ACC112 (cell line): ENCODE results near the gene PRIMA1.

Experiments
- H2AFZ ChIP-seq: fragments of 200-600 bp; sonication (generic); one replicate; pipeline ENCODE4 v1.6.0; 2017; ENCODE audit warnings: antibody characterized with exemption, low read length; ENCODE audit not compliant: unreplicated experiment
- H3K27ac ChIP-seq: fragments of 200-600 bp; sonication (generic); 2 replicates; pipeline ENCODE4 v1.5.1; 2014; ENCODE audit warnings: low read depth, mild to moderate bottlenecking, antibody characterized with exemption, low read length, moderate library complexity
- H3K27me3 ChIP-seq: fragments of 200-600 bp; sonication (generic); 2 replicates; pipeline ENCODE4 v1.6.1; 2014; ENCODE audit warnings: mild to moderate bottlenecking, antibody characterized with exemption, low read length, moderate library complexity, mixed read lengths; ENCODE audit not compliant: insufficient read depth
- H3K36me3 ChIP-seq: fragments of 200-600 bp; sonication (generic); 2 replicates; pipeline ENCODE4 v1.6.1; 2016; ENCODE audit warnings: mild to moderate bottlenecking, antibody characterized with exemption, low read length, moderate library complexity, mixed read lengths; ENCODE audit not compliant: insufficient read depth
- H3K4me1 ChIP-seq: fragments of 200-600 bp; sonication (generic); one replicate; pipeline ENCODE4 v1.6.1; 2016; ENCODE audit warnings: low read length, mixed read lengths; ENCODE audit not compliant: insufficient read depth, unreplicated experiment, control insufficient read depth
- H3K4me3 ChIP-seq: fragments of 200-600 bp; sonication (generic); 2 replicates; pipeline ENCODE4 v1.5.1; 2014; ENCODE audit warnings: mild to moderate bottlenecking, low read depth, low read length
- H3K79me2 ChIP-seq: fragments of 200-600 bp; sonication (generic); one replicate; pipeline ENCODE4 v1.6.0; 2016; ENCODE audit warnings: low read length; ENCODE audit not compliant: control insufficient read depth, unreplicated experiment, insufficient read depth

PRIMA1 gene

DNA sequence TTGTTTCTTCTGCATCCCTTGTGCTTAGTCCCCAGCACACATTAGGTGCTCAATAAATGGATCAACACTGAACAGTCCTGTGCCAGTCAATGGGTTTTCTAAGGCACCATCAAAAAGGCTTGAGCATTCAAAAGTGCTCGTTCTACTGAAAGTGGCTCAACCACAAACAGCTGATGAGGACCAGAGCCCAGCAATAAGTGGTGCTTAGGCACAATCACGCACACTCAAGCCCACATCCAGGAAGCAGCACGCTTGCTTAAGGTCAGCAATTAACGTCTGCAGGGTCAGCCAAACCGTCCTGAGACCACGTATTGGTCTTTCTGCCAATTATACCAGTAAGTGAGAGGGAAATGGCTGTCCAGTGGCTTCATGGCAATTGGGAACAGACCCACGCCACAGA is 56.5 kb downstream of the PRIMA1 start:
- no peaks in the 10 kb centered on the region for H3K27me3 ChIP-seq
- no peaks in the 10 kb centered on the region for H3K79me2 ChIP-seq
- H3K36me3 ChIP-seq = no peaks in the 10 kb centered on the region
- H2AFZ ChIP-seq = no peak overlapping the region
- no peaks in the 10 kb centered on the region for H3K4me1 ChIP-seq
- H3K4me3 ChIP-seq = no peak overlapping the region
- H3K27ac ChIP-seq = no peak overlapping the region

DNA sequence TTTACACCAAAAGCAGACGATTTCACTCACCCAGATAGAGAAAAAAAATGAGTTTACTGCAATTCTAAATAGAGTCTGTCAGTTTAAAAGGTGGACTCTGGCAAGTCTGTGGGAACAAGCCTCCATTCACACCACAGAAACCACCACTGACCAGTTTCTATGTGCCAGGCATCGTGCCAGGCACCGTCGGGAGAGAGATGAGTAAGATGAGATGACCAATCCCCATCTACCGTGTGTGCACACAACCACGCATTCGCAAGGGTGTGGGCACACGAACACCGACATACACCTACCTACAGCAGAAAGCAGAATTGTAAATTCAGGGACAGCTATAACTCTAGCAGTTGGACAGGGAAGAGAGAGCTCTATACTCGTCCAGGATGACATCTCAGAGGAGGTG is 58.3 kb downstream of the PRIMA1 start:
- Histone ChIP-seq H3K79me2 (no peaks in the 10 kb centered on the region), H3K4me1 (no peaks in the 10 kb centered on the region), H3K36me3 (no peaks in the 10 kb centered on the region), H3K27me3 (no peaks in the 10 kb centered on the region), H3K27ac (no peak overlapping the region), H3K4me3 (no peak overlapping the region), H2AFZ (no peak overlapping the region)

DNA sequence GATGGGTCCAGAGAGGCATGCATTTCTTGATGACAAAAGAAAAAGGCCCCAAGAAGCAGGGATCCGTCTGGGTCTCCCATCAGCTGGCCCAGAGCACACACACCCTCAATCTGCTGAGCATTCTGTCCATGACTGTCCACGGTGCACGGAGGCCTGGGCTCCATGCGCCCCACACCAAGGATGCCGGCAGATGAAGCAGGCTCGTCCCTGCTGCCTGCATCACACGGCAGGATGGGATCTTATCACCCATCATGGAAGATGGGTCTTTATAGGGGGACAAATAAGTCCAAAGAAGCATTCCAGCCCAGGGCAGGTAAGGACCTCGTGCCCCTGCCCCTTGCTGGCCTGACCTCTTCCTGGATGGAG is 59.7 kb downstream of the PRIMA1 start:
- no peak overlapping the region for H3K4me3 ChIP-seq
- H3K36me3 ChIP-seq = no peaks in the 10 kb centered on the region
- no peaks in the 10 kb centered on the region for H3K27me3 ChIP-seq
- H3K79me2 ChIP-seq = no peaks in the 10 kb centered on the region
- H3K27ac ChIP-seq = no peak overlapping the region
- no peaks in the 10 kb centered on the region for H3K4me1 ChIP-seq
- no peak overlapping the region for H2AFZ ChIP-seq

DNA sequence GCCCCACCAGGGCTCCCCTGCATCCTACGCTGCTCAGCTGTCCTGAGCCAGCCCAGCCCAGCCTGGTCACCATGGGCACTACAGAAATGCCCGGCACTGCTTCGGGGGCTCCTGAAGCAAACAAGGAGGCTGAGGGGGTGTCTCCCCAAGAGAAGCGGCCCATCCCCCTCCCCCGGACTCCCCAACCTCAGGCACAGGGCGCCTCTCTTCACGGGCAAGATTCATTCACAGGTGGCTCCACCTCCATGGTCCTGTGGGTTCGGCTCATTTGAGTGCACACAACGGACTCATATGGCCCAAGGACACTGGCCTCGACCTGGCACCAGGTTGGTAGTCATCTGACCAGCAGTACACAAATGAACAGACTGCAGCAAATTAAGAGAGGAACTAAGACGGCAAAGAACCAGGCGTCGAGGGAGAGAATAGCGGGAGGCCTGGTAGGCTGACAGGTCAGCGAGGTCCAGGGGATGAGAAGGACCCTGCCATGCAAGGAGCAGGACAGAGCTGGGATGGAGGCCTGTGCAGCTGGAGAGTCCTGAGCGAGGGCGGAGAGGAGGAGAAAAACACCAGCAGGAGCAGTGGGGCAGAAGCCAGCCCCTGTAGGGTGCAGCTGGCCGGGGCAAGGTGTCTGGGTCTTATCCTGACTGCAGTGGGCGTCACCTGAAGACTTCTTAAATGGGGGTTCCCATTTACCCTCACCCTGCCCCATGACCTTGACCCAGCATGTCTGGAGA is 60.2 kb downstream of the PRIMA1 start:
- H3K79me2 ChIP-seq = no peaks in the 10 kb centered on the region
- H3K4me1 ChIP-seq = no peaks in the 10 kb centered on the region
- H3K27ac ChIP-seq = no peak overlapping the region
- H3K27me3 ChIP-seq = no peaks in the 10 kb centered on the region
- H3K36me3 ChIP-seq = no peaks in the 10 kb centered on the region
- no peak overlapping the region for H3K4me3 ChIP-seq
- H2AFZ ChIP-seq = no peak overlapping the region

DNA sequence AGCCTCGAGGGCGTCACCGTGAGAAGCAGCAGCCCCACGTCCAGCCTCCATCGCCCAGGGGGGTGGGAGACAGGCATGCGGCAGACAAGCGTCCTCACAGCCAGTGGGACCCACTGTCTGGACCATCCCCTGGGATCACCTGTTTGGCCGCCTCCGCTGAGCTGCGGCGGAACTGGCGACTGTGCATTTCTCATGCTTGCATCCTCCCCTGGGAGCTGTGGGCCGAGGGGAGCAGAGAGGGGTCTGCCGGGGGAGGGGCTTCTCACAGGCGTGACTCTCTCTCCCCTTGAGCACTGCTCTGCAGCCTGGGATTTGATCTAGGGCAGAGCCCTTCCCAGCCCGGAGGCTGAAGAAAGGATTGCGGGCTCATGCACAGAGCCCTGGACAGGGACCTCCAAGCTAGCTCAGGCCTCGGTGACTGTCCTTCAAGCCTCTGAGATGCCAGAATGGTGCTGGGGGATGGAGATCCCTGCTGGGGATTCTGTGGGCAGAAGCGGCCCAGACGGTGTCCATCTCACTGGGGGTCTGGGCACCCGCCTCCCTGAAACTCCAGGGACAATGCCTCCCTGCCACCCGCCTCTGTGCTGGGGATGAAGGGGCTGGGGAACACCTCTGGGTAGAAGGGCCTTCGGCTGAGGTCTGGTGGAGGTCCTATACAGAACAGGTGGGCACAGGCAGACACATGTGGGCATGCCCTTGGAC is 61.1 kb downstream of the PRIMA1 start:
- H2AFZ ChIP-seq = no peak overlapping the region
- H3K27ac ChIP-seq = no peak overlapping the region
- H3K4me3 ChIP-seq = no peak overlapping the region
- H3K36me3 ChIP-seq = no peaks in the 10 kb centered on the region
- no peaks in the 10 kb centered on the region for H3K79me2 ChIP-seq
- H3K4me1 ChIP-seq = no peaks in the 10 kb centered on the region
- no peaks in the 10 kb centered on the region for H3K27me3 ChIP-seq

DNA sequence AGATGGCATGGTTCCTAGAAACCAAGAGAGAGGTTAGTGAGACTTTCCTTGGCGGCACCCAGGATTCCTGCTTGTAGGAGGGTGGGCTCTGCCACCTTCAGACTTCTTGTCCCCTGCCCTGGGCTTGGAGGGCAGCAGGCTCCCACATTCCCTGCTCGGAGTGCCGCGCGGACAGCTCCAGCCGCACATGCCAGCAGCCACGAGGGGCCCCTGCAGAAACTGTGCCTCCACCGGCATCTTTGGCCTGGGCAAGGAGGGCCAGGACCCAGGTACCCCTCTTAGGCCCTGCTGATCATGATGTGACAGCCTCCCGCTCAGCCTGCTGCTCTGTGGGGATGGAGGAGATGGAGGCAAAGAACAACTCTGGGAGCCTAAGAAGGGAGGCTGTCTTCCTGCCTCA is 62.3 kb downstream of the PRIMA1 start:
- Histone ChIP-seq H3K4me3 (no peak overlapping the region), H3K4me1 (no peaks in the 10 kb centered on the region), H3K27me3 (no peaks in the 10 kb centered on the region)

DNA sequence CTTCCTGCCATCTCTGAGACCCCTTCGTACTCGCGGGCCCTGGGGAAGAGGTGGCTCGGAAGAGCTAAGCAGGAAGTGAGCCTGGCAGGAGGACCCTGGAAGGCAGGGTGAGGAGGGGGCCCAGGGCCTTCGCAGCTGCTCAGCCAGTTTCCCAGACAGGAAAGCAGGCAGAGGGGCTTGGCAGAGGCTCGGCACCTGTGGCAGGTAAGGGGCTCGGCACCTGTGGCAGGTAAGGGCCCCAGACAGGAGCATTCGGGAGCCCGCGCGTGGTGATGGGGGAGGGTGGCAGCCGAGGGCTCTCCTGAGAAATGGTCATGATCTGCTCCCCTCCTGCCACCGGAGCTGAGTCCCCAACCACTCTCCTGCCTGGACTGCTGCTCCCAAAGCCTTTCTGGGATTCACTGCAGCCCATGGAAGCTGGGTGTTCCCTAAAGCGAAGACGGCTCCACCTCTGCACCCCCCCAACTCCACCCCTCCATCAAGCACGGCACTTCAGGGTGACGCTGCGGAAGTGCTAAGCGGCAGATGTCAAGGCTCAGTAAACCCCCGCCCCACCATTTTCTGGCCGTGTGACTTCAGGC is 63.2 kb downstream of the PRIMA1 start:
- no peaks in the 10 kb centered on the region for H3K4me1 ChIP-seq
- no peaks in the 10 kb centered on the region for H3K36me3 ChIP-seq
- H2AFZ ChIP-seq = no peak overlapping the region
- H3K27me3 ChIP-seq = no peaks in the 10 kb centered on the region
- no peaks in the 10 kb centered on the region for H3K79me2 ChIP-seq
- H3K4me3 ChIP-seq = no peak overlapping the region
- no peak overlapping the region for H3K27ac ChIP-seq

More for the DNA sequence above, 62.3 kb downstream of the PRIMA1 start:
- Histone ChIP-seq H3K79me2 (no peaks in the 10 kb centered on the region), H3K27ac (no peak overlapping the region), H2AFZ (no peak overlapping the region), H3K36me3 (no peaks in the 10 kb centered on the region)

DNA sequence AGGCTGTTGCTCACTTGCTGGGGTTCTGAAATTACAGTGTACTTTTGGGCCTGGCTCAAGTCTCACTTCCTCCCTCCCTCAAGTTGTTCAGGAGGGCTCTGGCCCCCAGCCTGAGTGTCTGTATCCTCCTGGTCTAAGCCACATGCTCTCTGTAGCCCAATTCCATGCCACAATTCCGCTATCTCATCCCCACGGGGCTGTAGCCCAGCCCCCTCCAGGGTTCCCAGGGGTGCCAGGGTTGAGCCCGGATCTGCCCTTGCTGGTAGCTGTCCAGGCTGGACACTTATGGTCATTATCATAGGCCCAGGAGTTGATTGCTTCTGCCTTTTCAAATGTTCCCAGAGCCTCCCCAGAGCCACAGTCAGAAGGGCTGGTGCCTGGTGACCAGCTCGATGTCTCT is 65.3 kb downstream of the PRIMA1 start:
- Histone ChIP-seq H3K36me3 (no peaks in the 10 kb centered on the region), H3K27ac (no peak overlapping the region), H3K4me1 (no peaks in the 10 kb centered on the region), H3K79me2 (no peaks in the 10 kb centered on the region), H2AFZ (no peak overlapping the region), H3K4me3 (no peak overlapping the region), H3K27me3 (no peaks in the 10 kb centered on the region)

DNA sequence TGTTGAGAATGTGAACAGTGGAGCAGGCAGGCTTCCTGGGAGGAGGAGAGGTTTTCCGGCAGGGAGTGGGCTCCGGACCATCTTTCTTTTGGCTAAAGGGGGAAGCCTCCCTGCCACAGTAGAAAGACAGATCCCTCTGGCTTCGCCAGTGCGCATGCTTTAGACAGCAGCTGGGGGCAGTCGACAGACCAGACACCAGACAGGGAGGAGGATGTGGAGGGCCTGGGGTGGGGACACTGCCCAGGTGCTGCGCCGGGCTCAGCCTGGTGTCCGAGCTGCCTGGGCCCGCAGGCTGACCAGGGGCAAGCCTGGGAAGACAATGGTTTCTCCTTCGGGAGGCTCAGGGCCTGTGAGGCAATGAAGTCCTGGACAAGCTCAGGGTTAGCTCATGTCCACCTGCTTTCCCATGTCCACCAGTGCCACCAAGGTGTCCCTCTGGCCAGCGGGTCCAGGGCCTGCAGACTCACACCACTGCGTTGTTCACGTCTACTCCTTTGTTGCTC is 67.3 kb downstream of the PRIMA1 start:
- no peak overlapping the region for H2AFZ ChIP-seq
- H3K27me3 ChIP-seq = no peaks in the 10 kb centered on the region
- no peaks in the 10 kb centered on the region for H3K4me1 ChIP-seq
- H3K27ac ChIP-seq = no peak overlapping the region
- H3K79me2 ChIP-seq = no peaks in the 10 kb centered on the region
- H3K36me3 ChIP-seq = no peaks in the 10 kb centered on the region
- H3K4me3 ChIP-seq = no peak overlapping the region

DNA sequence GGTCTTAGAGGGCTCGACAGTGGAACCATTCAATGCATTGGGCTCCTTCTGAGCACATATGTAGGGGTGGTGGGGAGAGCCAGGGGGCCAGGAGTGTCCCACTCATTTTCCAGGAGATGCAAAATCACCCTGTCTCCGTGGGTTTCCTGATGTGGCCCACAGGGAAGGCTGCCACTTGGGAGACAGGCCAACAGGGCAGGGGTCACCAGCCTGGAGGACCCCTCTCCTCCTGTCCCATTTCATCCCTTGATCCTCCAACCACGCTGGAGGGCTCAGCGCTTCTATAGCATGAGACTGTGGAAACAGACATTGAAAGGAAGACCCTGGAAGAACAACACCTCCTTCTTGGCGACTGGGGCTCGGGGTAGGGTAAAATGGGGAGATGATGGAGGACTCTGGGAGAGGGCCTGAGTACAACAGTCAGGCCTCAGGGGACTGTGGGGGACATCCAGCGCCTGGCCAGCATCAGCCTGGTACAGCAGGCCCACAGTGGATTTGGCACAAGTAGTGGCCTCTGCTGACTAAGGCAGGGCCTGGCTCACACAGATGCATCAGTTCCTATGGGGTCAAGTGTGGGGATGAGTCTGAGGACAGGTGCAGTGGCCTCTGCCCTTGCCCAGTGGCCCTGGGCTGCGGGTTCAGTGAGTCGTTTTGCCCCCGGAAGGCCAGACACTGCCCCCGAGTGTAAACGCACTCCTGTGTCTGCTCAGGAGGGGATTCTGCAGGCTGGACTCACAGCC is 68.0 kb downstream of the PRIMA1 start:
- no peak overlapping the region for H3K27ac ChIP-seq
- H3K79me2 ChIP-seq = no peaks in the 10 kb centered on the region
- no peaks in the 10 kb centered on the region for H3K36me3 ChIP-seq
- H3K27me3 ChIP-seq = no peaks in the 10 kb centered on the region
- H2AFZ ChIP-seq = no peak overlapping the region
- H3K4me3 ChIP-seq = no peak overlapping the region
- H3K4me1 ChIP-seq = no peaks in the 10 kb centered on the region
